ENCODE data around the gene CARD8. TPM values are rescaled to one million over a fixed set of nuclear protein-coding genes. Genes with fewer than 3 reads are reported as not detected.
"Not testable (repeated sequence)": the region's sequence is repeated elsewhere in the genome, so short reads cannot be mapped to it uniquely, and the experiment has no call there.

The CARD8 gene
- total and polyA plus RNA-seq, 2 donors from 2014 or later = 11.4 to 53.1 TPM

- Histone ChIP-seq H3K4me1 (ENCODE audit: control insufficient read depth in 2 of 3, insufficient read depth in 2 of 3, low read depth in 1 of 3, low read length in 3 of 3) (no peaks in the 10 kb centered on the region), H3K4me3 (ENCODE audit: low read length in 3 of 3) (no peak overlapping the region), H3K27ac (ENCODE audit: low read depth in 2 of 2, low read length in 2 of 2) (no peak overlapping the region), H3K36me3 (ENCODE audit: control insufficient read depth in 2 of 3, insufficient read depth in 3 of 3, low read length in 3 of 3) (no peaks in the 10 kb centered on the region), H3K27me3 (ENCODE audit: control insufficient read depth, insufficient read depth, low read length) (no peaks in the 10 kb centered on the region), H3K9me3 (ENCODE audit: control insufficient read depth in 2 of 3, insufficient read depth in 1 of 3, low read length in 3 of 3) (no peaks in the 10 kb centered on the region), H3K9ac (ENCODE audit: low read length in 3 of 3) (no peak overlapping the region)
- TF ChIP-seq, protein P1, sequence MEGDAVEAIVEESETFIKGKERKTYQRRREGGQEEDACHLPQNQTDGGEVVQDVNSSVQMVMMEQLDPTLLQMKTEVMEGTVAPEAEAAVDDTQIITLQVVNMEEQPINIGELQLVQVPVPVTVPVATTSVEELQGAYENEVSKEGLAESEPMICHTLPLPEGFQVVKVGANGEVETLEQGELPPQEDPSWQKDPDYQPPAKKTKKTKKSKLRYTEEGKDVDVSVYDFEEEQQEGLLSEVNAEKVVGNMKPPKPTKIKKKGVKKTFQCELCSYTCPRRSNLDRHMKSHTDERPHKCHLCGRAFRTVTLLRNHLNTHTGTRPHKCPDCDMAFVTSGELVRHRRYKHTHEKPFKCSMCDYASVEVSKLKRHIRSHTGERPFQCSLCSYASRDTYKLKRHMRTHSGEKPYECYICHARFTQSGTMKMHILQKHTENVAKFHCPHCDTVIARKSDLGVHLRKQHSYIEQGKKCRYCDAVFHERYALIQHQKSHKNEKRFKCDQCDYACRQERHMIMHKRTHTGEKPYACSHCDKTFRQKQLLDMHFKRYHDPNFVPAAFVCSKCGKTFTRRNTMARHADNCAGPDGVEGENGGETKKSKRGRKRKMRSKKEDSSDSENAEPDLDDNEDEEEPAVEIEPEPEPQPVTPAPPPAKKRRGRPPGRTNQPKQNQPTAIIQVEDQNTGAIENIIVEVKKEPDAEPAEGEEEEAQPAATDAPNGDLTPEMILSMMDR (IDR thresholded peaks at IDR 0.05; ENCODE audit: borderline replicate concordance, extremely low read depth, insufficient read depth) = no peak
- intact Hi-C loops (cut with DNase I) = no loop called here
- DNase-seq (no peak), FAIRE-seq (no peak)
Observed at GRCh38 chr19:48296963-48297734, 41.4 kb upstream of the CARD8 start.

GRCh38 chr19:48295458-48295857 lies 39.7 kb upstream of the CARD8 start:
- H3K4me1 ChIP-seq (ENCODE audit: control insufficient read depth in 2 of 3, insufficient read depth in 2 of 3, low read depth in 1 of 3, low read length in 3 of 3) = peaks cover 0 to 2% (median 0%) of the 10 kb centered on the region in 3 donors

DNA sequence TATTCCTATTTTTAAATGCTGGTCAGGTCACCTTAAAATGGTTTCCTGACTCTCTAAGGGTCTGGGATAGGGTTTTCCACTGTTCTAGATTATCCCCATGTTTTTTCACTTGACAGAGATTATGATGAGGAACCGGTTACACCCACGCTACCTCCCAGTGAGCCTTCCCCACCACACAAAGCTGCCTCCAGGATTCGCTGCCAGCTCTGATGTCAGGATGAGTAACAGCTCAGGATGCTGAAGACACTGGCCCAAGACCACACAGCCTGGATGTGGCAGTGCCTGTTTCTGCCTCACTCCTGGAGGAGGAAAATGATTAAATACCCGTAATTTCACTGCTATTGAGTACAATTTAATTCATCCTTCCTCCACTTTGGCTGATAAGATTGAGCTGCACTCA lies 37.1 kb upstream of the CARD8 start:
- FAIRE-seq (no peak), DNase-seq (no peak)
- H3K27ac ChIP-seq (ENCODE audit: low read depth in 2 of 2, low read length in 2 of 2) = no peak overlapping the region
- H3K36me3 ChIP-seq (ENCODE audit: control insufficient read depth in 2 of 3, insufficient read depth in 3 of 3, low read length in 3 of 3) = no peaks in the 10 kb centered on the region
- no peaks in the 10 kb centered on the region for H3K27me3 ChIP-seq (ENCODE audit: control insufficient read depth, insufficient read depth, low read length)
- H3K4me3 ChIP-seq (ENCODE audit: low read length in 3 of 3) = no peak overlapping the region
- TF ChIP-seq, protein P1 (IDR thresholded peaks at IDR 0.05; ENCODE audit: borderline replicate concordance, extremely low read depth, insufficient read depth) = no peak
- intact Hi-C loops (cut with DNase I) = no loop called here
- H3K4me1 ChIP-seq (ENCODE audit: control insufficient read depth in 2 of 3, insufficient read depth in 2 of 3, low read depth in 1 of 3, low read length in 3 of 3) = peaks cover 0 to 2% (median 0%) of the 10 kb centered on the region in 3 donors
- H3K9me3 ChIP-seq (ENCODE audit: control insufficient read depth in 2 of 3, insufficient read depth in 1 of 3, low read length in 3 of 3) = no peaks in the 10 kb centered on the region
- no peak overlapping the region for H3K9ac ChIP-seq (ENCODE audit: low read length in 3 of 3)

More at GRCh38 chr19:48295458-48295857, 39.7 kb upstream of the CARD8 start:
- Histone ChIP-seq H3K9ac (ENCODE audit: low read length in 3 of 3) (no peak overlapping the region), H3K4me3 (ENCODE audit: low read length in 3 of 3) (no peak overlapping the region), H3K27me3 (ENCODE audit: control insufficient read depth, insufficient read depth, low read length) (no peaks in the 10 kb centered on the region), H3K9me3 (ENCODE audit: control insufficient read depth in 2 of 3, insufficient read depth in 1 of 3, low read length in 3 of 3) (no peaks in the 10 kb centered on the region), H3K27ac (ENCODE audit: low read depth in 2 of 2, low read length in 2 of 2) (no peak overlapping the region), H3K36me3 (ENCODE audit: control insufficient read depth in 2 of 3, insufficient read depth in 3 of 3, low read length in 3 of 3) (no peaks in the 10 kb centered on the region)
- DNase-seq (no peak), FAIRE-seq (no peak)
- TF ChIP-seq, protein P1 (IDR thresholded peaks at IDR 0.05; ENCODE audit: borderline replicate concordance, extremely low read depth, insufficient read depth) = no peak
- intact Hi-C loops (cut with DNase I) = no loop called here

- FAIRE-seq; H3K4me1 ChIP-seq (ENCODE audit: control insufficient read depth in 2 of 3, insufficient read depth in 2 of 3, low read depth in 1 of 3, low read length in 3 of 3); H3K9me3 ChIP-seq (ENCODE audit: control insufficient read depth in 2 of 3, insufficient read depth in 1 of 3, low read length in 3 of 3); DNase-seq; intact Hi-C loops (cut with DNase I); H3K27ac ChIP-seq (ENCODE audit: low read depth in 2 of 2, low read length in 2 of 2); H3K36me3 ChIP-seq (ENCODE audit: control insufficient read depth in 2 of 3, insufficient read depth in 3 of 3, low read length in 3 of 3); H3K9ac ChIP-seq (ENCODE audit: low read length in 3 of 3); H3K27me3 ChIP-seq (ENCODE audit: control insufficient read depth, insufficient read depth, low read length): not testable (repeated sequence)
- H3K4me3 ChIP-seq (ENCODE audit: low read length in 3 of 3) = peak overlapping the region in 1 of 3 donors; percentile 53
Observed at GRCh38 chr19:48291489-48291815, 35.7 kb upstream of the CARD8 start.
